SK-N-SH (cell line): ENCODE measurements around the gene ZNF30. TPM values are rescaled to one million over a fixed set of nuclear protein-coding genes. Genes with fewer than 3 reads are reported as not detected.

Experiments
- CTCF ChIA-PET: fragments of 300-600, 350-600 bp; formaldehyde crosslinking; extraction: SDS; loops from one replicate; lab custom pipeline; 2021; lab: Yijun Ruan, JAX
- POLR2A ChIA-PET: fragments of 350-600 bp; sonication (Branson Sonifier 250); formaldehyde crosslinking; extraction: SDS; loops from one replicate; lab custom pipeline; 2020; ENCODE audit warnings: antibody characterized with exemption, inconsistent platforms; lab: Yijun Ruan, JAX
- DNase-seq: peaks from one replicate; pipeline ENCODE4 v3.0.0; 2012
- H2AFZ ChIP-seq: fragments of 200-600 bp; sonication (generic); 2 replicates; pipeline ENCODE4 v1.8.1; 2016; ENCODE audit warnings: antibody characterized with exemption, mild to moderate bottlenecking, low read depth
- H3F3A ChIP-seq: fragments of 200-600 bp; sonication (generic); replicated peaks from 2 replicates; pipeline ENCODE3; 2016; ENCODE audit warnings: antibody characterized with exemption, mild to moderate bottlenecking; ENCODE audit not compliant: insufficient read depth
- H3K27ac ChIP-seq, 2 experiments: fragments of 200-500 bp in 1 of 2; fragments of 200-600 bp in 1 of 2; sonication (Bioruptor generic) in 1 of 2; sonication (generic), shearing (Covaris generic) in 1 of 2; 2 replicates each; pipeline versions ENCODE4 v1.5.1 to v1.6.1; 2014 to 2016; ENCODE audit warnings: low read depth in 2 of 2, inconsistent platforms in 1 of 2, low read length in 1 of 2, mild to moderate bottlenecking in 1 of 2, mixed read lengths in 1 of 2
- H3K27me3 ChIP-seq: fragments of 200-600 bp; sonication (generic), shearing (Covaris generic); 2 replicates; pipeline ENCODE4 v1.6.1; 2016; ENCODE audit warnings: mixed run types; ENCODE audit not compliant: insufficient read depth
- H3K36me3 ChIP-seq, 2 experiments: fragments of 200-500 bp in 1 of 2; fragments of 200-600 bp in 1 of 2; sonication (Bioruptor generic) in 1 of 2; sonication (generic) in 1 of 2; replicated peaks in 1 of 2; 2 replicates each; pipeline versions ENCODE3 to v1.5.1; 2014 to 2016; ENCODE audit warnings: low read length in 1 of 2, mild to moderate bottlenecking in 1 of 2; ENCODE audit not compliant: insufficient read depth in 2 of 2, control insufficient read depth in 1 of 2
- H3K4me1 ChIP-seq, 2 experiments: fragments of 200-500 bp in 1 of 2; fragments of 200-600 bp in 1 of 2; sonication (Bioruptor generic) in 1 of 2; sonication (generic), shearing (Covaris generic) in 1 of 2; 2 replicates each; pipeline versions ENCODE4 v1.5.1 to v1.6.1; 2014 to 2016; ENCODE audit warnings: low read depth in 1 of 2, low read length in 1 of 2, mixed run types in 1 of 2; ENCODE audit not compliant: insufficient read depth in 2 of 2, control insufficient read depth in 1 of 2
- H3K4me2 ChIP-seq: fragments of 200-600 bp; sonication (generic), shearing (Covaris generic); 2 replicates; pipeline ENCODE4 v1.6.1; 2017; ENCODE audit warnings: mixed run types
- H3K4me3 ChIP-seq, 2 experiments: fragments of 200-500 bp in 1 of 2; fragments of 200-600 bp in 1 of 2; sonication (Bioruptor generic) in 1 of 2; sonication (generic), shearing (Covaris generic) in 1 of 2; 2 replicates each; pipeline versions ENCODE4 v1.5.1 to v1.8.1; 2014 to 2016; ENCODE audit warnings: low read depth in 2 of 2, inconsistent platforms in 1 of 2, low read length in 1 of 2, mild to moderate bottlenecking in 1 of 2, mixed read lengths in 1 of 2, moderate library complexity in 1 of 2
- H3K79me2 ChIP-seq: fragments of 200-600 bp; sonication (generic); 2 replicates; pipeline ENCODE4 v1.8.1; 2017; ENCODE audit warnings: mild to moderate bottlenecking; ENCODE audit not compliant: insufficient read depth
- H3K9ac ChIP-seq: fragments of 200-600 bp; sonication (generic); 2 replicates; pipeline ENCODE4 v1.6.1; 2017; ENCODE audit warnings: mixed run types
- H3K9me2 ChIP-seq: fragments of 200-600 bp; sonication (generic); 2 replicates; pipeline ENCODE4 v1.6.1; 2017; ENCODE audit warnings: mixed run types
- H3K9me3 ChIP-seq: fragments of 200-600 bp; sonication (generic); 2 replicates; pipeline ENCODE4 v1.6.1; 2017; ENCODE audit warnings: mixed run types, mild to moderate bottlenecking, moderate library complexity
- H4K20me1 ChIP-seq: fragments of 200-600 bp; sonication (generic); 2 replicates; pipeline ENCODE4 v1.6.1; 2017; ENCODE audit warnings: mild to moderate bottlenecking, mixed run types; ENCODE audit not compliant: insufficient read depth
- EP300 ChIP-seq, 2 experiments: IDR thresholded peaks; 2 replicates each; pipeline versions ENCODE4 v1.4.0 to v1.6.1; 2012; ENCODE audit warnings: borderline replicate concordance in 1 of 2, low read depth in 1 of 2, low read length in 1 of 2
- EZH2phosphoT487 ChIP-seq: fragments of 200-600 bp; sonication (generic); IDR thresholded peaks from 2 replicates; pipeline ENCODE4 v1.6.1; 2017; ENCODE audit warnings: low read depth, mixed run types, mild to moderate bottlenecking, antibody characterized with exemption, moderate library complexity, borderline replicate concordance
- FOSL2 ChIP-seq: IDR thresholded peaks from 2 replicates; pipeline ENCODE4 v1.4.0; 2012; ENCODE audit warnings: low read depth, mild to moderate bottlenecking, moderate library complexity, borderline replicate concordance
- FOXJ3 ChIP-seq: sonication (generic); formaldehyde crosslinking; IDR thresholded peaks from 2 replicates; pipeline ENCODE4 v1.5.1; 2020; ENCODE audit warnings: mild to moderate bottlenecking, missing genetic modification reagents
- FOXM1 ChIP-seq: IDR thresholded peaks from 2 replicates; pipeline ENCODE4 v1.4.0; 2012; ENCODE audit warnings: low read depth, mild to moderate bottlenecking
- GABPA ChIP-seq: IDR thresholded peaks from 2 replicates; pipeline ENCODE4 v1.4.0; 2012; ENCODE audit warnings: low read depth, mild to moderate bottlenecking
- IRF3 ChIP-seq: fragments of 150-350 bp; IDR thresholded peaks from 2 replicates; pipeline ENCODE4 v1.6.1; 2016; ENCODE audit warnings: mild to moderate bottlenecking, low read depth, low read length
- MXI1 ChIP-seq: IDR thresholded peaks from 2 replicates; pipeline ENCODE4 v1.6.1; 2012; ENCODE audit warnings: mild to moderate bottlenecking, low read depth, low read length, improper control_type of control experiment
- NFIC ChIP-seq: IDR thresholded peaks from 2 replicates; pipeline ENCODE4 v1.4.0; 2012; ENCODE audit warnings: borderline replicate concordance
- NRF1 ChIP-seq: IDR thresholded peaks from 2 replicates; pipeline ENCODE4 v1.6.1; 2012; ENCODE audit warnings: low read depth, mild to moderate bottlenecking, low read length
- PBX3 ChIP-seq: IDR thresholded peaks from 2 replicates; pipeline ENCODE4; 2012
- POLR2AphosphoS5 ChIP-seq: IDR thresholded peaks from 2 replicates; pipeline ENCODE4 v1.6.1; 2012; ENCODE audit warnings: low read depth, low read length
- RAD21 ChIP-seq: IDR thresholded peaks from 2 replicates; pipeline ENCODE4 v1.6.1; 2012; ENCODE audit warnings: mild to moderate bottlenecking, low read length
- RCOR1 ChIP-seq: fragments of 150-350 bp; IDR thresholded peaks from 2 replicates; pipeline ENCODE4 v1.6.1; 2017; ENCODE audit warnings: antibody characterized with exemption, low read length
- RFX5 ChIP-seq: IDR thresholded peaks from 2 replicates; pipeline ENCODE4 v1.6.1; 2012; ENCODE audit warnings: mild to moderate bottlenecking, improper control_type of control experiment, low read length
- RXRA ChIP-seq: IDR thresholded peaks from 2 replicates; pipeline ENCODE4 v1.4.0; 2012; ENCODE audit warnings: low read depth, mild to moderate bottlenecking, borderline replicate concordance
- SIN3A ChIP-seq: IDR thresholded peaks from 2 replicates; pipeline ENCODE4 v1.6.1; 2012; ENCODE audit warnings: low read depth, mild to moderate bottlenecking, low read length, moderate library complexity, borderline replicate concordance
- SMC3 ChIP-seq: IDR thresholded peaks from 2 replicates; pipeline ENCODE4 v1.6.1; 2012; ENCODE audit warnings: low read depth, low read length, improper control_type of control experiment
- TAF1 ChIP-seq: IDR thresholded peaks from 2 replicates; pipeline ENCODE4 v1.6.1; 2012; ENCODE audit warnings: low read depth, mild to moderate bottlenecking, low read length, moderate library complexity, borderline replicate concordance
- ZBTB33 ChIP-seq: IDR thresholded peaks from 2 replicates; pipeline ENCODE4 v1.4.0; 2012; ENCODE audit warnings: low read depth, borderline replicate concordance
- WGBS: methylation state at CpG from one replicate; pipeline ENCODE4 v1.1.6; 2017; ENCODE audit warnings: low lambda C conversion rate; 5-methylcytosine and 5-hydroxymethylcytosine counted together
- polyA plus RNA-seq, 3 experiments: library from polyadenylated mRNA; depleted of rRNA; stranded (reverse); fragments of >200 nt; gene quantifications; 2 replicates each; pipeline ENCODE4 v1.2.3, GENCODE V29; 2012
- TF ChIP-seq, protein P1 (sequence below): fragments of 150-350 bp; IDR thresholded peaks from 2 replicates; pipeline ENCODE4 v1.6.1; 2017; ENCODE audit warnings: antibody characterized with exemption, low read length, low read depth, borderline replicate concordance
- TF ChIP-seq, protein P2 (sequence below): IDR thresholded peaks from 2 replicates; pipeline ENCODE4 v1.4.0; 2012; ENCODE audit warnings: low read depth, borderline replicate concordance

The ZNF30 gene
- polyA plus RNA-seq, 1 of the 3 experiments (the other 2 are of a cell fraction): 1.7 TPM

GRCh38 chr19:34881982-34882381 is 44.7 kb upstream of the ZNF30 start:
- no peaks in the 10 kb centered on the region for H4K20me1 ChIP-seq
- H3K36me3 ChIP-seq: no peaks in the 10 kb centered on the region
- no peak overlapping the region for H3K9ac ChIP-seq
- no peaks in the 10 kb centered on the region for H3K79me2 ChIP-seq
- 4% methylated on average over 1 of the region's 1 CpG for WGBS
- CTCF ChIA-PET: no interaction called here
- H3F3A ChIP-seq: no peaks in the 10 kb centered on the region
- no peak overlapping the region for H3K27ac ChIP-seq
- TF ChIP-seq IRF3 (no peak), EP300 (IDR thresholded peaks at IDR 0.05; ENCODE audit: borderline replicate concordance in 1 of 2, low read depth in 1 of 2, low read length in 1 of 2) (no peak), PBX3 (no peak), RAD21 (no peak), FOXJ3 (CRISPR knock-in tag) (no peak), NRF1 (no peak), FOSL2 (no peak), MXI1 (no peak), SMC3 (no peak), SIN3A (no peak), RCOR1 (no peak), NFIC (no peak), TAF1 (no peak), FOXM1 (no peak), RFX5 (no peak)
- TF ChIP-seq, protein P1, sequence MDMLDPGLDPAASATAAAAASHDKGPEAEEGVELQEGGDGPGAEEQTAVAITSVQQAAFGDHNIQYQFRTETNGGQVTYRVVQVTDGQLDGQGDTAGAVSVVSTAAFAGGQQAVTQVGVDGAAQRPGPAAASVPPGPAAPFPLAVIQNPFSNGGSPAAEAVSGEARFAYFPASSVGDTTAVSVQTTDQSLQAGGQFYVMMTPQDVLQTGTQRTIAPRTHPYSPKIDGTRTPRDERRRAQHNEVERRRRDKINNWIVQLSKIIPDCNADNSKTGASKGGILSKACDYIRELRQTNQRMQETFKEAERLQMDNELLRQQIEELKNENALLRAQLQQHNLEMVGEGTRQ: no peak
- DNase-seq: no peak
- H3K9me3 ChIP-seq: no peaks in the 10 kb centered on the region
- H3K4me3 ChIP-seq: no peak overlapping the region
- H2AFZ ChIP-seq: no peak overlapping the region
- no peak overlapping the region for H3K4me2 ChIP-seq
- POLR2A ChIA-PET: no interaction called here
- H3K27me3 ChIP-seq: no peaks in the 10 kb centered on the region
- H3K9me2 ChIP-seq: no peaks in the 10 kb centered on the region
- no peaks in the 10 kb centered on the region for H3K4me1 ChIP-seq

DNA sequence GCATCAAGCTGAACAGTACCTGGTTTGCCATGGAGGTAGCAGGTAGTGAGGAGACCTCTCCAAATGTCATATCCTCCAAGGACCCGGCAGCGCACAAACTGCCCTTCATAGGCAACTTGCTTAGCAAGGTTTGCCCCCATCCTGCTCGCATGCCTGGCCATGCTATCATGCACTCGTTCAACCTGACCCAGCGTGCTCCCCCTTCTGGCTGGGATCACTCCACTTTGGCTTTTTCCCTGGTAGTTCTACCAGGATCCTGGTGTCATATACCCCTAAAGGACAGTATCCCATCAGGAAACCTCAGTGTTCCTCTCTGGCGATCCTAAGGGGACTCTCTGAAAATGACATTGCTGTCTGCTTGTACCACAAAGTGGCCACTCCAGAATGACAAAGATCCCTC is 38.6 kb upstream of the ZNF30 start:
- H3K9me3 ChIP-seq: no peaks in the 10 kb centered on the region
- H3K9me2 ChIP-seq: no peaks in the 10 kb centered on the region
- 5% methylated on average over 6 of the region's 6 CpGs for WGBS
- H3K9ac ChIP-seq: no peak overlapping the region
- H3K79me2 ChIP-seq: no peaks in the 10 kb centered on the region
- no peak overlapping the region for H3K4me2 ChIP-seq
- H3K27me3 ChIP-seq: no peaks in the 10 kb centered on the region
- H3K27ac ChIP-seq: no peak overlapping the region
- no peaks in the 10 kb centered on the region for H4K20me1 ChIP-seq
- no peak overlapping the region for H2AFZ ChIP-seq
- POLR2A ChIA-PET: no interaction called here
- no peak for DNase-seq
- no peaks in the 10 kb centered on the region for H3K36me3 ChIP-seq
- H3K4me3 ChIP-seq: no peak overlapping the region
- H3K4me1 ChIP-seq: no peaks in the 10 kb centered on the region
- CTCF ChIA-PET: no interaction called here
- H3F3A ChIP-seq: no peaks in the 10 kb centered on the region
- no peak for TF ChIP-seq ZBTB33
- no peak for TF ChIP-seq TAF1
- no peak for TF ChIP-seq RFX5
- TF ChIP-seq RXRA: no peak
- TF ChIP-seq IRF3: no peak
- TF ChIP-seq, protein P2, sequence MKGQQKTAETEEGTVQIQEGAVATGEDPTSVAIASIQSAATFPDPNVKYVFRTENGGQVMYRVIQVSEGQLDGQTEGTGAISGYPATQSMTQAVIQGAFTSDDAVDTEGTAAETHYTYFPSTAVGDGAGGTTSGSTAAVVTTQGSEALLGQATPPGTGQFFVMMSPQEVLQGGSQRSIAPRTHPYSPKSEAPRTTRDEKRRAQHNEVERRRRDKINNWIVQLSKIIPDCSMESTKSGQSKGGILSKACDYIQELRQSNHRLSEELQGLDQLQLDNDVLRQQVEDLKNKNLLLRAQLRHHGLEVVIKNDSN: no peak
- TF ChIP-seq POLR2AphosphoS5: no peak
- TF ChIP-seq EZH2phosphoT487: no peak
- no peak for TF ChIP-seq SIN3A
- TF ChIP-seq EP300 (IDR thresholded peaks at IDR 0.05; ENCODE audit: borderline replicate concordance in 1 of 2, low read depth in 1 of 2, low read length in 1 of 2): no peak
- no peak for TF ChIP-seq NRF1
- no peak for TF ChIP-seq FOXJ3 (CRISPR knock-in tag)
- no peak for TF ChIP-seq GABPA
